ENCODE data around the gene AP1S1. TPM values are rescaled to one million over a fixed set of nuclear protein-coding genes. Genes with fewer than 3 reads are reported as not detected.

The AP1S1 gene
- polyA plus RNA-seq, 1 donor = 56.4 TPM

DNA sequence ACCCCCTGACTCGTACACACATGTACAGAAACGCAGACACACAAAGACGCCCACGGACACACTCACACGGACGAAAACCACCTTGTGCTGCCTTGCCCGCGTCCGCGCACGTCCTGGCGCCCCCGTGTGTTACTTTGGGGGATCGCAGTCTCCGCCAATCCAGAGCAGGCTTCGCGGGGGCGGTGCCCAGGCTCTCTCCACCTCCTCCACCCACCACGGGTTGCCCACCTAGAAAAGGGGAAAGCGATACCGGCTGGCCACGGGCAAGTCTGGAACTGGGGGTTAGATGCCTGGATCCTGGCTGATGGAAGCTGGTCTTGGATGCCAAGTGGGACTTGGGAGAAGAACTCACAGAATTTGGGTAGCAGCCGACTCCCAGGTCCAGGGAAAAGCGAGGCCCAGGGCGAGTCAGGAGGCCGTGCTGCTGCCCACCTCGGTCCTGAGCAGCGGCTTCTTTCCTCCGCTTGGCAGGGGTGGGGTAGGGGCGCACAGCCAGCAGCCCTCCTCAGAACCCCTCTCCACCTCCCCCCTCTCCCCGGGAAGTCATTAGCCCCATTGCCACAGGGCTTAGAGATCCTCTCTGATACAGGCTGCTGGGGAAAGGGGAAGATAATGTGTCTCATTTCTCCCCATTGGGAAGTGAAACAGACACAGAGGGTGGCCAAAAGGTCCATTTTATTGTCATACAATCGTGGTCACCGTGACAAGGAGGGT, 15.7 kb downstream of the AP1S1 start:
- Histone ChIP-seq H3K27me3 (ENCODE audit: control insufficient read depth, insufficient read depth, low read length) (peaks cover 99% of the 10 kb centered on the region), H3K4me1 (ENCODE audit: control insufficient read depth, insufficient read depth, low read length) (peaks cover 43% of the 10 kb centered on the region), H3K9me3 (ENCODE audit: control insufficient read depth, low read depth, low read length) (peaks cover 21% of the 10 kb centered on the region), H3K36me3 (ENCODE audit: control insufficient read depth, insufficient read depth, low read length) (no peaks in the 10 kb centered on the region), H3K27ac (ENCODE audit: low read length) (no peak overlapping the region), H3K4me3 (ENCODE audit: low read length) (no peak overlapping the region)
- no CpG with 5 or more reads among the region's 33 CpGs for WGBS (ENCODE audit: insufficient coverage, low lambda C conversion rate)
- peak; percentile 48 to 61 for DNase-seq

DNA sequence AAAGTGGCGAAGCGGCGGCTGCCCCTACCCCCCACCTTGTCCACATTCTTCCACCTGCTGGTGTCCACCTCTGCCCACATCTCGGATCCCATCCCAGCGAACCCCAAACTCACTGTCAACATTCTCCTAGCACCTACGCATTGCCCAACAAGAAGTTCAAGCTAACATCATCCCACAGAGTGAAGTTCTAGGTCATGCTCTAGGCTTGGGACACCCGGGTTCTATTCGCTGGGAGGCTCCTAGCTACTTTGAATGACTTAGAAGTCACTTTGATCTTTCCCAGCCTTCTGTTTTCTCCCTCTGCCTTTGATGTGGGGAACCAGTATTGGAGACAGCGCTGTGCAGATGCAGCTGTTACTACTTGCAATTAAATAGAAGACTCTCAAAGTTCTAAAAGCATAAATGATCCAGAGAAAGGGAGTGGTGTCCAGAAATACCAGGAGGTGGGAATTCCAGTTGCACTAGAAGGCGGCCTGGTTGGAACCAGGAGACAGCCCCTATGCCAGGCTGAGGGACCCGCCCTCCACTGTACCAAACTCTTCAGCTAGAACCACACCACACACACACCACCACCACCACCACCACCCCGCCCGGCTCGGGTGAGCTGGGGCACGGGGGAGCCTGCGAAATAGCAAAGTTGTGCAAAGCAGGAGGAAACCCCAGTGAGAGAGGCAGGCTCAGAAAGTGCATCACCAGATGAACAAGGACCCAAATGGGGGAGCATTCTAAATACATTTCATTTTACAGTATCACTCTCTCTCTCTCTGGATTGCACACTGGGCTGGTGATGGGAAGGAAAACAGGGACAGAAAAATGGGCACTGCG, 16.6 kb downstream of the AP1S1 start:
- peak in 1 of 2 donors; percentile 2 for DNase-seq
- Histone ChIP-seq H3K9me3 (ENCODE audit: control insufficient read depth, low read depth, low read length) (peaks cover 18% of the 10 kb centered on the region), H3K4me3 (ENCODE audit: low read length) (no peak overlapping the region), H3K36me3 (ENCODE audit: control insufficient read depth, insufficient read depth, low read length) (no peaks in the 10 kb centered on the region), H3K27ac (ENCODE audit: low read length) (no peak overlapping the region), H3K4me1 (ENCODE audit: control insufficient read depth, insufficient read depth, low read length) (peaks cover 39% of the 10 kb centered on the region), H3K27me3 (ENCODE audit: control insufficient read depth, insufficient read depth, low read length) (peaks cover 100% of the 10 kb centered on the region)
- WGBS (ENCODE audit: insufficient coverage, low lambda C conversion rate) = 0% methylated on average over 1 of the region's 17 CpGs

DNA sequence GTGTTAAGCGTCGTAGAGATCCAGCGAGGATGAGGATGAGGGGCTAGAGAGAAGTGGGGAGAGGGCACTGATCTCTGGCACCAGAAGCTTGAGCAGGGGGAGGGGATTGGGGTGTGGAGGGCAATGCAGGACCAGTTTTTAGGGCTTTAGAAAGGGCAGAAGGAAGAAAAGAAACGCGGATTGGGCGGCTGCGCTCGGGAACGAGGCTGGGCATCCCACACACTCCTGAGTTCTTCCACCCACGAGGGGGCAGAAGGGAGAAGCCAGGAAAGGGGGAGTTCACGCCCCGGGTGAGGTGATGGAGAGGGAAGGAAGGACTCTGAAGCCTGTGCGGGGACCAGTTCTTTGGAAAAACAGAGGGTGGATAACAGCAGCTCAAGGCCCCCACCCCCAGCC, 17.2 kb downstream of the AP1S1 start:
- Histone ChIP-seq H3K4me3 (ENCODE audit: low read length) (no peak overlapping the region), H3K9me3 (ENCODE audit: control insufficient read depth, low read depth, low read length) (peaks cover 15% of the 10 kb centered on the region), H3K27ac (ENCODE audit: low read length) (no peak overlapping the region), H3K36me3 (ENCODE audit: control insufficient read depth, insufficient read depth, low read length) (no peaks in the 10 kb centered on the region), H3K4me1 (ENCODE audit: control insufficient read depth, insufficient read depth, low read length) (peaks cover 35% of the 10 kb centered on the region), H3K27me3 (ENCODE audit: control insufficient read depth, insufficient read depth, low read length) (peaks cover 100% of the 10 kb centered on the region)
- WGBS (ENCODE audit: insufficient coverage, low lambda C conversion rate) = 0% methylated on average over 2 of the region's 13 CpGs
- DNase-seq = peak in 1 of 2 donors; percentile 7

DNA sequence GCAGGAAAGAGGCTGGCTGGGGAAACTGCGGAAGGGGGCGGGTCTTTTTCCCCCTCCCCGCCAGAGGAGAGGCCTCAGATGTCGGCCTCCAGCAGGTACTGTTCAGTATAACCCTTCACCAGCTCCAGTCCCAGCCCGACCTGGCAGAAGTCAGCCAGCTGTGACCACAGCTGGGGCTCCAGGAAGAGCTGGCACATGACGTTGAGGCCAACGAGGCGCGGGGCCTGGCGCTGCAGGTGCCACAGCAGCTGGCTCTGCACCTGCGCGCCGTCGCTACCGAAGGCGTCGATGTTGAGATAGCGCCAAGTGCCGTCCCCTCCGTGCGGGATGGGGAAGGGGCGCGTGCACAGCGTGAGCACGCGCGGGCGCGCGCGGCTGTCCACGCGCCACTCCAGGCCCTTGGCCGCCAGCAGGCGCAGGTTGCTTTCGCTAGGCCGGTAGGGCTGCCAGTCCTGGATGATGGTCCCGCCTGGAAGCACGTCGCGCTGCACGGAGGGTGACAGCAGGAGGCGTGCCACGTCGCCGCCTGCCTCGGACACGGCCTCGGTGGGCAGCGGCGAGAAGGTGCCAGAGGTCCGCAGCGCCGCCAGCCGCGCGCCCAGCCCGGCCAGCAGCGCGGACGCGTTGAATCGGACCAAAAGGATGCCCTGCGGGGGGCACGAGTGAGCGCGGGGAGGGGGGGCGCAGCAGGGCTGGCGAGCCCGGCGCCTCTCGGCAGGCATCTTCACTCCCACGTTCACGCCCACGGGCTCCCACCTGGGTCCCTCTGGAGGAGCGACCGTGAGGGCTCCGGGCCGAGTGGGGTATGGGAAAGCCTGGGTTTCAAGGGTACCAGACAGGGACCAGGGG, 18.0 kb downstream of the AP1S1 start:
- H3K9me3 ChIP-seq (ENCODE audit: control insufficient read depth, low read depth, low read length) = peaks cover 15% of the 10 kb centered on the region
- WGBS (ENCODE audit: insufficient coverage, low lambda C conversion rate) = no CpG with 5 or more reads among the region's 79 CpGs
- DNase-seq = peak in 1 of 2 donors; percentile 44
- H3K36me3 ChIP-seq (ENCODE audit: control insufficient read depth, insufficient read depth, low read length) = no peaks in the 10 kb centered on the region
- peaks cover 35% of the 10 kb centered on the region for H3K4me1 ChIP-seq (ENCODE audit: control insufficient read depth, insufficient read depth, low read length)
- H3K4me3 ChIP-seq (ENCODE audit: low read length) = no peak overlapping the region
- H3K27ac ChIP-seq (ENCODE audit: low read length) = no peak overlapping the region
- peaks cover 100% of the 10 kb centered on the region for H3K27me3 ChIP-seq (ENCODE audit: control insufficient read depth, insufficient read depth, low read length)

DNA sequence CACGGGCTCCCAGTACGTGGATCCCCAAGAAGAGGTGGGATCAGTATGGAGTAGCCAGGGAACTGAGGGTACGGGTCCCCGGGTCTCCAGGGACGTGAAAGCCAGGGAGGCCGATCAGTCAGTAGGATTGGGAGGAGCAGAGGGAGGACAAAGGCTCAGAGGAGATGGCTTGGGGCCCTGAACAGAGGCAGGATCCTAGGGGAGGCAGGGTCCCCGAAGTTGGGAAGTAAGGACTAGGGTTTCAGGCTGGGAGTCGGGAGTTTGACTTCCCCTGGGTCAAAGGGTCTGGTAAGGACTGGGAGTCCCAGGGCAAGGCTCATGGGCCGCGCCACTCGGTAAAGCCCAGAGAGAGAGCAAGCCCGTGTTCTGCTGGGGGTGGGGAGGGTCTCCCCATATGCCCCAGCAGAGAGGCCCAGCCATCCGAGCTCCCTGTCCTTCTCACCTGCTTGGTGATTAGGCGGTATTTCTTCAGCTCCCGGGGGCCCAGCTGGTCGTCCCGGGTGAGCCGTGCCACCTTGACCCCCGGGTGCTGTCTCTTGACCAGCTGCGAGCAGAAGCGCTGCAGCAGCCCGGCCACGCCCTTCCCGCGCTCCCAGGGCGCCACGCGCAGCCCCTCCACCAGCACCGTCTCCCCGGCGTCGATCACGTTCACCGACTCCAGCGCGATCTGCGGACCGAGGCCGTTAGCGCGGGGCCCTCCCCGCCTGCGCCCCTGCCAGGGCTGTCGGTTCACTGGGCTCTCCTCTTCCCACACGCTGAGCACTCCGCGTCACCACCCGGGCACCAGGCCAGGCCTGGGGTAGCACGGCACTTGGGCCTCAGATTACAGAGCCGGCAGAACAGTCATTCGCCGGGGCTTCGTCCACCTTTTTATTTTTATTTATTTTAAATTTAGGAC, 18.8 kb downstream of the AP1S1 start:
- WGBS (ENCODE audit: insufficient coverage, low lambda C conversion rate) = no CpG with 5 or more reads among the region's 53 CpGs
- Histone ChIP-seq H3K4me3 (ENCODE audit: low read length) (no peak overlapping the region), H3K27ac (ENCODE audit: low read length) (no peak overlapping the region), H3K27me3 (ENCODE audit: control insufficient read depth, insufficient read depth, low read length) (peaks cover 100% of the 10 kb centered on the region), H3K9me3 (ENCODE audit: control insufficient read depth, low read depth, low read length) (peaks cover 15% of the 10 kb centered on the region), H3K36me3 (ENCODE audit: control insufficient read depth, insufficient read depth, low read length) (no peaks in the 10 kb centered on the region), H3K4me1 (ENCODE audit: control insufficient read depth, insufficient read depth, low read length) (peaks cover 35% of the 10 kb centered on the region)
- peak in 1 of 2 donors; percentile 25 for DNase-seq

DNA sequence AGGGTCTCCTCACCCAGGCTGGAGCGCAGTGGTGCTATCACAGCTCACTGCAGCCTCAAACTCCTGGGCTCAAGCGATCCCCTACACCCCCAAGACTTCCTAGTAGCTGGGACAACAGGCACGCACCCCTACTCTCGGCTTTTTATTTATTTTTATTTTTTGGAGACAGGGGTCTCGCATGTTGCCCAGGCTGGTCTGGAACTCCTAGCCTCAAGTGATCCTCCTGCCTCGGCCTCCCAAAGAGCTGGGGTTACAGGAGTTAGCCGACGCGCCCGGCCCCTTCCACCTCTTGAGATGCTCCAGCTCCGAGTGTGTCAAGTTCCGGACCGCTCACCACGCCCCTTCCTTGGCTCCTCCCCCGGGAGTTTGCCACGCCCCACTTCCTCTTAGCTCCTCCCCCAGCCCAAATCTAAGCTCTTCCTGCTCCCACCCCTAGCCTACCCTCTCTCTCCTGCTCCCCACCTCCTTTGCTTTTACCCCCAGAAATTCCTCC, 19.5 kb downstream of the AP1S1 start:
- no peak overlapping the region for H3K4me3 ChIP-seq (ENCODE audit: low read length)
- peaks cover 15% of the 10 kb centered on the region for H3K9me3 ChIP-seq (ENCODE audit: control insufficient read depth, low read depth, low read length)
- DNase-seq = no peak

DNA sequence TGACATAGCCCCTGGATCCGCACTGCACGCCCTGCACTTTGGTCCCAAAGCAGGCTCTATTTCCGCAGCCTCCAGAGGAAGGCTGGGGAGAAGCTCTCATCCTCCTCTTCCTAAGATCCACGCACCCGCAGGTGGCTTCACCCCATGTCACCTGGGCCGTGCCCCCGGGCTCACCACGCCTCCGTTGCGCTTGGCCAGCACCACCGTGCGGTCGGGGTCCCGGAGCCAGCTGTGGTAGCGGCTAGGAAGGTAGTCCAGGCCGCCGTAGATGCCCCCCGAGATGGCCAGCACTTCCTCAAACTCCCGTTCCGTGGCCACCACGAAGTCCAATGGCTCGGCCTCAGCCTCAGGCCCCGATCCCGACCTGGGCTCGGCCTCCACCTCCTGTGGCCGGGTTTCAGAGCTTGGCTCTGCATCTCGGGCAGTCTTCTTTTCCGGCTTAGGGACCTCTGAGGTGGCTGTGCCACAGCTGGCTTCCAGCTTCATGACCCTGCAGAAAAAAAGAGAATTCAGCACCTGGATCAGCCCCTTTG, 20.1 kb downstream of the AP1S1 start:
- Histone ChIP-seq H3K9me3 (ENCODE audit: control insufficient read depth, low read depth, low read length) (peaks cover 15% of the 10 kb centered on the region), H3K4me3 (ENCODE audit: low read length) (no peak overlapping the region), H3K27ac (ENCODE audit: low read length) (no peak overlapping the region), H3K4me1 (ENCODE audit: control insufficient read depth, insufficient read depth, low read length) (peaks cover 37% of the 10 kb centered on the region), H3K27me3 (ENCODE audit: control insufficient read depth, insufficient read depth, low read length) (peaks cover 100% of the 10 kb centered on the region), H3K36me3 (ENCODE audit: control insufficient read depth, insufficient read depth, low read length) (no peaks in the 10 kb centered on the region)
- no CpG with 5 or more reads among the region's 28 CpGs for WGBS (ENCODE audit: insufficient coverage, low lambda C conversion rate)
- peak in 1 of 2 donors; percentile 28 for DNase-seq

More for the DNA sequence above, 19.5 kb downstream of the AP1S1 start:
- no CpG with 5 or more reads among the region's 16 CpGs for whole genome bisulfite sequencing (ENCODE audit: insufficient coverage, low lambda C conversion rate)
- H3K4me1 ChIP-seq (ENCODE audit: control insufficient read depth, insufficient read depth, low read length) = peaks cover 35% of the 10 kb centered on the region
- no peak overlapping the region for H3K27ac ChIP-seq (ENCODE audit: low read length)
- no peaks in the 10 kb centered on the region for H3K36me3 ChIP-seq (ENCODE audit: control insufficient read depth, insufficient read depth, low read length)
- peaks cover 100% of the 10 kb centered on the region for H3K27me3 ChIP-seq (ENCODE audit: control insufficient read depth, insufficient read depth, low read length)

DNA sequence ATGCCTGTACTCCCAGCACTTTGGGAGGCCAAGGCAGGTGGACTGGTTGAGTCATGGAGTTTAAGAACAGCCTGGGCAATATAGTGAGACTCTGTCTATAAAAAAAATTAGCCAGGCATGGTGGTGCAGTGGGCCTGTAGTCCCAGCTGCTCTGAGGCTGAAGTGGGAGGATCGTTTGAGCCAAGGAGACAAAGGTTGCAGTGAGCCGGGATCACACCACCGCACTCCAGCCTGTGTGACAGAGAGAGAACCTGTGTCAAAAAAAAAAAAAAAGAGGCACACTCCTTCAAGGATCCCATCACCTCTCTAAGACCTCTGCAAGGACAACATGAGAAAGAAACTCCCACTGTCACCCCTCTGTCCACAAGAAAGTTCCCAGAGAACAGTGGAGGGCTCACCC, 21.4 kb downstream of the AP1S1 start:
- no peaks in the 10 kb centered on the region for H3K36me3 ChIP-seq (ENCODE audit: control insufficient read depth, insufficient read depth, low read length)
- H3K27ac ChIP-seq (ENCODE audit: low read length) = no peak overlapping the region
- H3K4me1 ChIP-seq (ENCODE audit: control insufficient read depth, insufficient read depth, low read length) = peaks cover 33% of the 10 kb centered on the region
- peaks cover 10% of the 10 kb centered on the region for H3K9me3 ChIP-seq (ENCODE audit: control insufficient read depth, low read depth, low read length)
- WGBS (ENCODE audit: insufficient coverage, low lambda C conversion rate) = no CpG with 5 or more reads among the region's 3 CpGs
- peak in 1 of 2 donors; percentile 36 for DNase-seq
- peaks cover 100% of the 10 kb centered on the region for H3K27me3 ChIP-seq (ENCODE audit: control insufficient read depth, insufficient read depth, low read length)
- H3K4me3 ChIP-seq (ENCODE audit: low read length) = no peak overlapping the region

DNA sequence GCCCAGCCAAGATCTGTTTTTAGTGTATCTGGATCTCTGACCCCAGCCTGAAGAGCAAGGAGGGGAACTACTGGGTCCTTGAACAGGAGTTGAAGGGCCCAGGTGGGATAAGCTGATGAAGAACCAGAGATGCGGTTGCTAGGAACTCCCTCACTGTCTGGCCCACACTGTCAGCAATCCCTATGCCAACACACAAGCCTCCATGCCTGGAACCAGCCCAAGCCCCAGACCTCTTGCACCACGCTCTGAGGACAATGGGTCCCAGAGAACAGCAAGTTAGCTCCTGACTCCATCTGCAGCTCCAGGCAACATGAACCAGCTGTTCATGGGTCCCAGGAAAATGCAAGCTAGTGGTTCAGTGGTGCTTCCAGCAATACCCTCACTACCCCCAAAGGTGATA, 23.4 kb downstream of the AP1S1 start:
- WGBS (ENCODE audit: insufficient coverage, low lambda C conversion rate) = no CpG with 5 or more reads among the region's 2 CpGs
- Histone ChIP-seq H3K36me3 (ENCODE audit: control insufficient read depth, insufficient read depth, low read length) (no peaks in the 10 kb centered on the region), H3K4me3 (ENCODE audit: low read length) (no peak overlapping the region), H3K27ac (ENCODE audit: low read length) (no peak overlapping the region), H3K4me1 (ENCODE audit: control insufficient read depth, insufficient read depth, low read length) (peaks cover 26% of the 10 kb centered on the region), H3K9me3 (ENCODE audit: control insufficient read depth, low read depth, low read length) (peaks cover 10% of the 10 kb centered on the region), H3K27me3 (ENCODE audit: control insufficient read depth, insufficient read depth, low read length) (peaks cover 97% of the 10 kb centered on the region)
- peak in 1 of 2 donors; percentile 1 for DNase-seq

Measured in large intestine (tissue), 3 donors.